Muscle layer of duodenum (tissue), 2 donors: ENCODE data around the gene FNDC3B.

ENCODE experiments used
- H3K27ac ChIP-seq: one replicate; pipeline ENCODE4 v1.7.0; 2013; ENCODE audit warnings: mild to moderate bottlenecking, low read length
- H3K27me3 ChIP-seq: one replicate; pipeline ENCODE4 v1.7.0; 2013; ENCODE audit warnings: low read depth, mild to moderate bottlenecking, control low read depth, low read length
- H3K36me3 ChIP-seq, 2 donors: one replicate each; pipeline ENCODE4 v1.7.0; 2013; ENCODE audit warnings: low read length in 2 of 2, control low read depth in 1 of 2, mild to moderate bottlenecking in 1 of 2; ENCODE audit not compliant: insufficient read depth in 2 of 2, control insufficient read depth in 1 of 2
- H3K4me1 ChIP-seq, 2 donors: one replicate each; pipeline ENCODE4 v1.7.0; 2013; ENCODE audit warnings: low read length in 2 of 2, mild to moderate bottlenecking in 2 of 2, control low read depth in 1 of 2, moderate library complexity in 1 of 2; ENCODE audit not compliant: insufficient read depth in 2 of 2, control insufficient read depth in 1 of 2
- H3K4me3 ChIP-seq, 2 donors: one replicate each; pipeline ENCODE4 v1.7.0; 2013; ENCODE audit warnings: low read length in 2 of 2, low read depth in 1 of 2, mild to moderate bottlenecking in 1 of 2
- H3K9me3 ChIP-seq, 2 donors: one replicate each; pipeline ENCODE4 v1.7.0; 2013; ENCODE audit warnings: low read length in 2 of 2, control low read depth in 1 of 2, mild to moderate bottlenecking in 1 of 2; ENCODE audit not compliant: control insufficient read depth in 1 of 2
- donor health status: healthy.

Gene FNDC3B

DNA sequence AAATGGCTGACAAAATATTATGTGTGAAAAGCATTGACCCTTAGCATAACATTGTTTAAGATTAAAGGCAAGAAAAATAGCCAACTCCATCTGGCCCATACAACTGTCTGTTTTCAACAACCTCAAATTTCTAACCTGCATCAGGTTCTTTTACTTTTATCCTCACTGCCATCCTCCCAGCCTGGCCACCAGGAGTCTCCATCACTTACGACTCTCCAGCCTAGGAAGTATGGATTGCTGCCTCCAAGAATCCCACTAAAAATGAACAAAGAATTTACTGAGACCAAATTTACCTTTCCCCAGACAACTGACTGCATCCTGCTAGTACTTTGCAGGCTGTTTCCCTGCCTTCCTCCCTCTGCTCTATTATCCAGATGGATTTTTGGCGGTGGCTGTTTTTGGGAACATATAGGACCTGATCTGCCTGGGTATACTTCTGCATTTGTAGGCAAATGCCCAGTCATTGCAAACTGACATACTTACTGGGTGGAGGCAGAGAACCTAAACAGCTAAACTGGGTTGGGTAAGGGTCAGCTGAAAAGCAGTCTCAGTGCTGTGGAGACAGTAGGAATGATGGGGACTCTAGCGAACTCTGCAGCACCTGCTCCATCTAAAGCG, 264.7 kb downstream of the FNDC3B start:
- Histone ChIP-seq H3K4me1 (no peaks in the 10 kb centered on the region), H3K27ac (no peak overlapping the region), H3K4me3 (no peak overlapping the region), H3K9me3 (no peaks in the 10 kb centered on the region), H3K36me3 (peaks cover 16 to 35% of the 10 kb centered on the region in 2 donors), H3K27me3 (no peaks in the 10 kb centered on the region)

DNA sequence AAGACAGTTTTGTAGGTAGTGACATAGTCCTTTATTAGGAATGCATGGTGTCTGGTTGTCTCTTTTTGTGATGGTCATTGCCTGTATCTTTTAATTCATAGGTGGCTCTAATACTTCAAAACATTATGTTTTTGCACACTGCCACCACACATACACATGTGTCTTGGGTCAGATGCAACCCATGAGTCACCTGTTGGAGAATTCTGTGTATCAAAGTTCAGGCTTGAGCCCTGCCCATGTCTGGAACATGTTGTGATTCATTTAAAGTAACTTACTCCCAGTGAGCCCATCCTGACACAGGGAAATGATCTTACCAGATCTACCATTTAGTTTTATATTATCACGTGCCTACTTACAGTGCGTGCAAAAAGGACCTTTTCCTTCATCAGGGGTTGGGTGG, 266.2 kb downstream of the FNDC3B start:
- no peaks in the 10 kb centered on the region for H3K9me3 ChIP-seq
- H3K27me3 ChIP-seq = no peaks in the 10 kb centered on the region
- H3K36me3 ChIP-seq = peaks cover 27 to 38% of the 10 kb centered on the region in 2 donors
- no peak overlapping the region for H3K27ac ChIP-seq
- no peaks in the 10 kb centered on the region for H3K4me1 ChIP-seq
- H3K4me3 ChIP-seq = no peak overlapping the region

DNA sequence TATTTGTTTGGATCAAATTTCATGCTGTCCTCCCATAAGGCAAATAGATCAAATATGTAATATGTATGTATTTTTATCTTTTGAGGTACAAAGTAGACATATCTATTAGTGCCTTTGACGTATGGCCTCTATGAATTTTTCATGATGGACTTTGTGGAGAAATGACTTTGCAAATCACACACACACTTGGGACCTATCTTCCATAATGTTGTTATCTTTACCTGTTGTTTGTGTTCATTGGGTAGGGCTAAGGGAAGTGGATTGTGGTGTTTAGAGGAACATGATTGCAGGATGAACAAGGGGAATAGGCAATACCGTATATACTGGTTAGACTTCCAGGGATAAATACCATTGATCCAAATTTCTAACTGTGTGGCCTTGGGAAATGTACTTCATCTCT, 266.6 kb downstream of the FNDC3B start:
- H3K27ac ChIP-seq = no peak overlapping the region
- peaks cover 31 to 38% of the 10 kb centered on the region in 2 donors for H3K36me3 ChIP-seq
- no peaks in the 10 kb centered on the region for H3K4me1 ChIP-seq
- H3K27me3 ChIP-seq = no peaks in the 10 kb centered on the region
- H3K4me3 ChIP-seq = no peak overlapping the region
- H3K9me3 ChIP-seq = no peaks in the 10 kb centered on the region

DNA sequence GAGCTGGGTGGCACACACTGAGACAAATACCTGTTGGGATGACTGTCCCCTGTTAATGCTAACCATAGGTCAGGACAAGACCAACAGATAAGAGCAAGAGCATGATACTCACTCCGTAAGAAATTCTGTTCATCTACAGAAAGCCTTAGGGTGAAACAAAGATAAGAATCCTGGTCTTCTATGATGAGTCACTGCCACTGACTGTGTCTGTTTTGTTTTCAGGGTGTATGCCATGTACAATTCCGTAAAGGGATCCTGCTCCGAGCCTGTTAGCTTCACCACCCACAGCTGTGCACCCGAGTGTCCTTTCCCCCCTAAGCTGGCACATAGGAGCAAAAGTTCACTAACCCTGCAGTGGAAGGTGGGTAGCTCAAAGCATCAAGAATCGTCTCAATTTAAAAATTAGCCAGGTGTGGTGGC, 267.8 kb downstream of the FNDC3B start:
- no peak overlapping the region for H3K4me3 ChIP-seq
- peak overlapping the region; percentile 7 for H3K27ac ChIP-seq
- H3K4me1 ChIP-seq = no peaks in the 10 kb centered on the region
- no peaks in the 10 kb centered on the region for H3K9me3 ChIP-seq
- no peaks in the 10 kb centered on the region for H3K27me3 ChIP-seq
- peaks cover 31 to 40% of the 10 kb centered on the region in 2 donors for H3K36me3 ChIP-seq

DNA sequence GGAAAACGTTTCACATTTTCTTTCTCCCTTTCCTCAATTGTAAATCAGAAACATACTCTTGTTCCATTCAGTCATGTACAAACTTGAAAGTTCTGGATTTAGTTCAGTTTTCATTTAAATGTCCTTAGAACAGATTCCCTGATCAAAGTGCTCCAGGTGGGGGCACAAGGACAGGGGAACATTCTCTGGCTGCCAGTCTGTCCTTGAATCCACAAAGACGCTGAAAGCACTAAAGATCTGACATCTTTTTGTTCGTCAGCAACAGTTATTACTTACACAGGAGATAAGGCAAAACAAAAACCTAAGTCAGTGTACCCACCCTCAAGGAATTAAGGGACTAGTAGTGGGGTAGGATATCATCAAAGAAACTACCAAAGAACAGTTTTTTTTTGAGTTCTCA, 269.7 kb downstream of the FNDC3B start:
- Histone ChIP-seq H3K27ac (no peak overlapping the region), H3K4me1 (peaks cover 0 to 2% of the 10 kb centered on the region in 2 donors), H3K27me3 (no peaks in the 10 kb centered on the region), H3K4me3 (no peak overlapping the region), H3K36me3 (peaks cover 30 to 56% of the 10 kb centered on the region in 2 donors), H3K9me3 (no peaks in the 10 kb centered on the region)

DNA sequence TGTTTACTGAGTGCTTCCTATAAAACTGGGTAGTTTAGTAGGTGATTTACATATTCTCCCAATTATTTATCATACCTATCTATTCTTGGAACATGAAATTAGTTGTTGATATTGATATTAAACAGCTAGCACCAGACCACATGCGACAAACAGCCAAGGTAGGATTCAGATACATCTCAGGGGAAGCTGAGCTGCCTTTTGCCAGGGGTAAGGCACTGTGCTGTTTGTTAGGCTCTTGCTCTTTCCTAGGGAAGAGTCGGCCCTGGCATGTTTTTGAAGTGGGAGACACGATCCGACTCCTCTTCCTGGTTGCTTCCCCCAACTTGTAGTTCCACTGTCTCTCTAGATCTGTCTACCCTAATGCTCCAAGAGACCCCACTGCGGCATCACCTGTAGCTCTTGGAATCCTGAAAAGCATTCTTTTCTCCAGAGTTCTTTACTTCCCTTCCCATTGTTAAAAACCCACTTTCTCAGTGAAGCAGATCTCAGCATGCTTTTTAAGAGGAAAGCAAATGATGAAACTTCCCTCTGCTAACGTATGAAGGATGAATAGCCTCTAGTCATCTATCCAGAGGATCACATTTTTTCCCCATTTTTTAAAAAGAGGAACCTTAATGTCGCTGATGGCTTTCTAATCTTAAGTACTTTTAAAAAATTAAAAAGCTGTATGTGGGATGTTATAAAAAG, 270.5 kb downstream of the FNDC3B start:
- Histone ChIP-seq H3K9me3 (no peaks in the 10 kb centered on the region), H3K36me3 (peaks cover 26 to 56% of the 10 kb centered on the region in 2 donors), H3K27me3 (no peaks in the 10 kb centered on the region), H3K27ac (no peak overlapping the region), H3K4me1 (peaks cover 0 to 8% of the 10 kb centered on the region in 2 donors), H3K4me3 (no peak overlapping the region)

DNA sequence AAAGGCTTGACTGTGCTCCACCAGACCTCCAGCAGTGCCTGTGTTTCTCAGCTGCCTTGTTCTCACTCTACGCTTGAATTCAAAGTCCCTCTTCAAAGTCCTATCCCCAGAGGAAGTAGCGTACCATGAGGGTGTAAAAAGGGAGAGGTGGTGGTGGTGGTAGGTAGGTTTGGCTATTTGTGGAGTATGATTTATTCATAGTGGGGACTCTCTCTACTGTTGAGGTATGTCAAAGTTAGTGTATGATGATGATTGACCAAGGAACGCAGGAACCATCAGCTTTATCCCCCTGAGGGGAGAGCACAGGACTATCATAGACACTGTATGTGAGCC, 271.0 kb downstream of the FNDC3B start:
- Histone ChIP-seq H3K4me1 (peaks cover 0 to 8% of the 10 kb centered on the region in 2 donors), H3K36me3 (peaks cover 26 to 56% of the 10 kb centered on the region in 2 donors), H3K27me3 (no peaks in the 10 kb centered on the region), H3K27ac (no peak overlapping the region), H3K9me3 (no peaks in the 10 kb centered on the region), H3K4me3 (no peak overlapping the region)

DNA sequence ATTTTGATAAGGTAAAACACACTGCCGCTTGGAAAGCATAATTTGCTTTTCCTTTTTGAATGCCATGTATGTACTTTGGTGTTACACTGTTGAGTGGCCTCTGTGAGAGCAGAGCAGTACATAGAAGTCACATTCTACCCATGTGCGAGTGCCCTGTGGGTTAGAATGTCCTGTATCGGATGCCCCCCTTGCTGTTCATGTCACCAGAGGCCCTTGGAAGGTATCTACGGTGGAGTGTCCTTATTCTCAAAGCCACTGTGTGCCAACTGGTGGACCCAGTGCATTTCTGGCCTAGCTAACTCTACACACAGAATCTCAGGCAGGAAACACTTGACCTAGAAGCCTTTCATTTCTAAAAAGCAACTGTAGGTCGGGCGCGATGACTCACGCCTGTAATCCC, 271.8 kb downstream of the FNDC3B start:
- peaks cover 26 to 56% of the 10 kb centered on the region in 2 donors for H3K36me3 ChIP-seq

DNA sequence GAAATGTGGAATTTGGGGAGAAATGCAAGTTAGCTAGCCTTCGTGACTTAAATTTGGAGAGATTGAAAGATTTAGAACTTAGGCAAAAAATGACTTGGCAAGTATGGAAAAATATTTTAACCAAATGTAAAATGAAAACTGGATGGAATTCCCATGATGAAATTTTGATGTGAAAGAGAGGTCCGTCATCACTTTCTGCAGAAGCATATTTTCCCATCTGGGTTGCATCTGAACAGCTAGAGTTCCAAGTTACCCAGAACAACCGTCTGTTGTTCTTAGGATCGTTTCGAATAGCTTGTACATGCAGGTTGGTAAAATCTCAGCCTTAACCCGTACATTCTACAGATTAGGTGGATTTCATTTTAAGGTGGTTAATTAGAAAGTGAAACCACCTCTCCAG, 272.6 kb downstream of the FNDC3B start:
- Histone ChIP-seq H3K9me3 (no peaks in the 10 kb centered on the region), H3K36me3 (peaks cover 25 to 54% of the 10 kb centered on the region in 2 donors), H3K27ac (no peak overlapping the region), H3K4me3 (no peak overlapping the region), H3K27me3 (no peaks in the 10 kb centered on the region), H3K4me1 (peaks cover 9 to 19% of the 10 kb centered on the region in 2 donors)

More for the DNA sequence above, 271.8 kb downstream of the FNDC3B start:
- Histone ChIP-seq H3K9me3 (no peaks in the 10 kb centered on the region), H3K27me3 (no peaks in the 10 kb centered on the region), H3K4me3 (no peak overlapping the region), H3K4me1 (peaks cover 2 to 14% of the 10 kb centered on the region in 2 donors), H3K27ac (no peak overlapping the region)

DNA sequence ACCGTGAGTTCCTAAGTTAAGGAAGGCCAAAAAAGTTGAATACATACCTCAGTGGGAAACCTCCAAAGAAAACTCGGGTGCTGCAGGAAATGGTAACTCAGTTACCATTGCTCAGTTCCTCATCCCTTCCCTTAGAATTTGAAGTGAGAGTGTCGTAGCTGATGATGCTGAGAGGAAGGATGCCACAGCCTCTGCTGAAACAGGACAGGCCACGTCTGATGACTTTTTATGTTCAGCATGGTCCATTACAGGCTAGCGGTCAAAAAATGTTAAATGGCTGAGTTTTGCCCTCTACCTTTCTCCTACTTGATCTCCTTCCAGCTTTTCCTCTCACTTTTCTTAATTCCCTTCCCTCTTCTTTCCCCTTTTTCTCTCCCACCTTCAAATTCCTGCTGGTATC, 273.3 kb downstream of the FNDC3B start:
- H3K9me3 ChIP-seq = no peaks in the 10 kb centered on the region
- H3K27me3 ChIP-seq = no peaks in the 10 kb centered on the region
- H3K36me3 ChIP-seq = peaks cover 17 to 47% of the 10 kb centered on the region in 2 donors
- H3K4me3 ChIP-seq = no peak overlapping the region
- H3K4me1 ChIP-seq = peaks cover 14 to 24% of the 10 kb centered on the region in 2 donors
- no peak overlapping the region for H3K27ac ChIP-seq

DNA sequence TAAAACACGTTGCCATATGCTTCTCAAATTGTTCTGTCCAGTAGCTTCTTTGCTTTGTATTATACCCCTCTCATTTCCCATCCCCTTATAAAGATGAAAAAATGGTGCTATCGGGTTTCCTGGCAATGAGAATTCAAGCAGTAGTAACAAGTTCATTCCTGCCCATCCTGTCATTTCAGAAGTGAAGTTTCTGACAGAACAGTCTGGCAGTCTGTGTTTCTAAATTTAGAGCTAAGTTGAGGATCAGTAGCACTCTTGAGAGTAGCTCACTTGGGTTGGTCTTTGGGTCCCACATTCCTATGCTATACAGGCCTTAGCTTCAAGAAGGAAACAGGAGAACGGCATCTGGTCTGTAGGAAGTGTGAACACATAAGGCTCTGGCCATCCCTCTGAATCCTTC, 274.3 kb downstream of the FNDC3B start:
- Histone ChIP-seq H3K4me1 (peaks cover 23 to 33% of the 10 kb centered on the region in 2 donors), H3K27ac (no peak overlapping the region), H3K4me3 (no peak overlapping the region), H3K27me3 (no peaks in the 10 kb centered on the region), H3K36me3 (peaks cover 17 to 44% of the 10 kb centered on the region in 2 donors), H3K9me3 (no peaks in the 10 kb centered on the region)
